KMS-11 (cell line): ENCODE results near the gene RANBP17.

Experiments
- H2AFZ ChIP-seq: fragments of 200-600 bp; sonication (generic); 2 replicates; pipeline ENCODE4 v1.6.1; 2016; ENCODE audit warnings: antibody characterized with exemption, mixed run types, low read depth
- H3K27ac ChIP-seq: fragments of 200-600 bp; sonication (generic); 2 replicates; pipeline ENCODE4 v1.6.1; 2016; ENCODE audit warnings: mild to moderate bottlenecking, mixed run types
- H3K27me3 ChIP-seq: fragments of 200-600 bp; sonication (generic); 2 replicates; pipeline ENCODE4 v1.6.1; 2017; ENCODE audit warnings: mild to moderate bottlenecking, low read depth, mixed run types, moderate library complexity; ENCODE audit not compliant: insufficient read depth
- H3K36me3 ChIP-seq: fragments of 200-600 bp; sonication (generic); 2 replicates; pipeline ENCODE4 v1.6.1; 2017; ENCODE audit warnings: mild to moderate bottlenecking, mixed run types; ENCODE audit not compliant: insufficient read depth
- H3K4me1 ChIP-seq: fragments of 200-600 bp; sonication (generic); 2 replicates; pipeline ENCODE4 v1.6.1; 2016; ENCODE audit warnings: mild to moderate bottlenecking, low read depth, mixed run types; ENCODE audit not compliant: poor library complexity, severe bottlenecking
- H3K4me2 ChIP-seq: fragments of 200-600 bp; sonication (generic); 2 replicates; pipeline ENCODE4 v1.7.0; 2016; ENCODE audit warnings: mild to moderate bottlenecking, mixed run types
- H3K4me3 ChIP-seq: fragments of 200-600 bp; sonication (generic); IDR thresholded peaks from 2 replicates; pipeline ENCODE4 v1.6.1; 2017; ENCODE audit warnings: low read depth, low read length, mixed read lengths; ENCODE audit not compliant: insufficient read depth
- H3K79me2 ChIP-seq: fragments of 200-600 bp; sonication (generic); 2 replicates; pipeline ENCODE4 v1.6.1; 2016; ENCODE audit warnings: low read depth, mixed run types; ENCODE audit not compliant: insufficient read depth
- H3K9ac ChIP-seq: fragments of 200-600 bp; sonication (generic); 2 replicates; pipeline ENCODE4 v1.6.1; 2016; ENCODE audit warnings: mild to moderate bottlenecking, mixed run types
- H4K20me1 ChIP-seq: fragments of 200-600 bp; sonication (generic); 2 replicates; pipeline ENCODE4 v1.6.1; 2016; ENCODE audit warnings: mild to moderate bottlenecking, mixed run types; ENCODE audit not compliant: insufficient read depth
- CTCF ChIP-seq: fragments of 200-600 bp; sonication (generic); conservative IDR thresholded peaks from 2 replicates; pipeline ENCODE4 v1.6.1; 2017; ENCODE audit warnings: low read depth, mild to moderate bottlenecking, antibody characterized with exemption, low read length, moderate library complexity, mixed read lengths

Gene RANBP17

GRCh38 chr5:171309276-171310211, 447.7 kb downstream of the RANBP17 start:
- no peaks in the 10 kb centered on the region for H3K27me3 ChIP-seq
- H3K4me3 ChIP-seq = no peak overlapping the region

GRCh38 chr5:171310212-171310818, 448.5 kb downstream of the RANBP17 start:
- H3K27me3 ChIP-seq = no peaks in the 10 kb centered on the region
- H3K4me1 ChIP-seq = no peaks in the 10 kb centered on the region
- H3K27ac ChIP-seq = no peak overlapping the region
- H3K4me2 ChIP-seq = no peak overlapping the region
- H3K9ac ChIP-seq = no peak overlapping the region
- no peak overlapping the region for H2AFZ ChIP-seq
- no peaks in the 10 kb centered on the region for H4K20me1 ChIP-seq
- no peak overlapping the region for H3K4me3 ChIP-seq
- H3K79me2 ChIP-seq = no peaks in the 10 kb centered on the region
- no peak for TF ChIP-seq CTCF
- no peaks in the 10 kb centered on the region for H3K36me3 ChIP-seq

More at GRCh38 chr5:171309276-171310211, 447.7 kb downstream of the RANBP17 start:
- TF ChIP-seq CTCF = no peak
- Histone ChIP-seq H3K4me1 (no peaks in the 10 kb centered on the region), H3K36me3 (no peaks in the 10 kb centered on the region), H3K27ac (no peak overlapping the region), H3K79me2 (no peaks in the 10 kb centered on the region), H3K4me2 (no peak overlapping the region), H2AFZ (no peak overlapping the region), H3K9ac (no peak overlapping the region), H4K20me1 (no peaks in the 10 kb centered on the region)

GRCh38 chr5:171310819-171311321, 449.1 kb downstream of the RANBP17 start:
- Histone ChIP-seq H3K27me3 (no peaks in the 10 kb centered on the region), H3K79me2 (no peaks in the 10 kb centered on the region), H4K20me1 (no peaks in the 10 kb centered on the region), H2AFZ (no peak overlapping the region), H3K4me1 (no peaks in the 10 kb centered on the region), H3K9ac (no peak overlapping the region), H3K4me3 (no peak overlapping the region), H3K36me3 (no peaks in the 10 kb centered on the region), H3K4me2 (no peak overlapping the region), H3K27ac (no peak overlapping the region)
- no peak for TF ChIP-seq CTCF

GRCh38 chr5:171311322-171312077, 449.7 kb downstream of the RANBP17 start:
- no peaks in the 10 kb centered on the region for H3K36me3 ChIP-seq
- no peak overlapping the region for H3K4me3 ChIP-seq
- no peaks in the 10 kb centered on the region for H3K79me2 ChIP-seq
- H3K9ac ChIP-seq = no peak overlapping the region
- H3K27me3 ChIP-seq = no peaks in the 10 kb centered on the region
- H2AFZ ChIP-seq = no peak overlapping the region
- no peaks in the 10 kb centered on the region for H4K20me1 ChIP-seq
- H3K4me2 ChIP-seq = no peak overlapping the region
- no peaks in the 10 kb centered on the region for H3K4me1 ChIP-seq
- no peak for TF ChIP-seq CTCF
- no peak overlapping the region for H3K27ac ChIP-seq
